Esophagus muscularis mucosa (tissue), 4 donors: ENCODE results near the gene DSN1.

Source experiments
- EP300 ChIP-seq: sonication (generic); formaldehyde crosslinking; IDR thresholded peaks from one replicate; pipeline ENCODE4 v1.6.1; 2017; ENCODE audit warnings: antibody characterized with exemption
- POLR2AphosphoS5 ChIP-seq, 2 donors: sonication (generic); formaldehyde crosslinking; IDR thresholded peaks; one replicate each; pipeline ENCODE4 v1.6.1; 2017; ENCODE audit warnings: antibody characterized with exemption in 2 of 2
- TF ChIP-seq, protein P1 (sequence below), 3 experiments: fragments of 200-600 bp in 2 of 3; fragments of 450-650 bp in 1 of 3; sonication (generic) in 2 of 3; IDR thresholded peaks; one replicate each; pipeline ENCODE4 v1.5.1; 2017 to 2019; ENCODE audit warnings: antibody characterized with exemption in 3 of 3, mild to moderate bottlenecking in 2 of 3, moderate library complexity in 1 of 3

DNA sequence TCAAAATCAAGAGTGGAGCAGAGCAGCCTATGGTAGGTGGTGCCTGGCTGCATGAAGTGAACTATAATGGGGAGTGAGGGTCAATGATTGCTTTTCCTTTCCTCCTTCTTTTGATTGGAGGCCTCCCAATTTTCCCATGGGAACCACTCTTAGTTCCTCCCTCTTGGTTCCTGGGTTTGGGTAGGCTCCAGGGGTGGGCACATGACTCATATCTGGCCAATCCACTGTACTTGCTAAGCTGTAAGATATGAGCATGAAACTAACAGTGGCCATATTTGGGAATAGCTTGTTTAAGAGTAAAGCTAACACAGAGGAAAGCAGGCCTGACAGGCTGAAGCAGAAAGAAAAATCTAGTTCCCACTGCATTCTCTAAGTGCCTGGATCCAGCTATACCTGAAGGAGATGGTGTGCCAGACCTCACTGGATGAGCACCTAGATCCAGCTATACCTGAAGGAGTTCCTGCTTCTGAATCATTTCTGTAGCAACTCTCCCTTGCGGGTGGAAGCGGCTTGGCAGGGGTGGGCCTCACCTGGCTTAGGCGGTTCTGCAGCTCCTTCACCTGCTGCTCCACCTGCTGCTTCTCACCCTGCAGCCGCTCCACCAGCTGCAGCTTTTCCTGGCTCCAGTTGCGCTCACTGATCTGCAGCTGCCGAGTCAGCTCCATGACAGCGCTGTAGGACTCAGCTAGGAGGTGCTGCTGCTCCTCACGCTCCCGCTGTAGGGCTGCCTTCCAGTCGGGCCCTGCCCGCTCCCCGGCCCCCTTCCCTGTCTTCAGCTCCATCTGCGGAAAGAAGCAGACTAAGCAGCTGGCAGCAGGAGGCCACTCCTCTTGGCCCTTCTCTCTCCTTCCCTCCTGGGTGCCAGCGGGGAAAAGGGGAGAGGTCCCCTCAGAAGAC lies 29.0 kb upstream of the DSN1 start:
- TF ChIP-seq, protein P1, sequence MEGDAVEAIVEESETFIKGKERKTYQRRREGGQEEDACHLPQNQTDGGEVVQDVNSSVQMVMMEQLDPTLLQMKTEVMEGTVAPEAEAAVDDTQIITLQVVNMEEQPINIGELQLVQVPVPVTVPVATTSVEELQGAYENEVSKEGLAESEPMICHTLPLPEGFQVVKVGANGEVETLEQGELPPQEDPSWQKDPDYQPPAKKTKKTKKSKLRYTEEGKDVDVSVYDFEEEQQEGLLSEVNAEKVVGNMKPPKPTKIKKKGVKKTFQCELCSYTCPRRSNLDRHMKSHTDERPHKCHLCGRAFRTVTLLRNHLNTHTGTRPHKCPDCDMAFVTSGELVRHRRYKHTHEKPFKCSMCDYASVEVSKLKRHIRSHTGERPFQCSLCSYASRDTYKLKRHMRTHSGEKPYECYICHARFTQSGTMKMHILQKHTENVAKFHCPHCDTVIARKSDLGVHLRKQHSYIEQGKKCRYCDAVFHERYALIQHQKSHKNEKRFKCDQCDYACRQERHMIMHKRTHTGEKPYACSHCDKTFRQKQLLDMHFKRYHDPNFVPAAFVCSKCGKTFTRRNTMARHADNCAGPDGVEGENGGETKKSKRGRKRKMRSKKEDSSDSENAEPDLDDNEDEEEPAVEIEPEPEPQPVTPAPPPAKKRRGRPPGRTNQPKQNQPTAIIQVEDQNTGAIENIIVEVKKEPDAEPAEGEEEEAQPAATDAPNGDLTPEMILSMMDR (IDR thresholded peaks at IDR 0.05), result no peak
- no peak for TF ChIP-seq POLR2AphosphoS5 (IDR thresholded peaks at IDR 0.05)
- TF ChIP-seq EP300, result no peak
